Muscle layer of colon (tissue), 2 donors: ENCODE measurements around the gene SLC22A5.

Source experiments
- H3K27ac ChIP-seq: one replicate; pipeline ENCODE4 v1.7.0; 2013; ENCODE audit warnings: low read depth, mild to moderate bottlenecking, low read length, moderate library complexity
- H3K27me3 ChIP-seq, 2 donors: one replicate each; pipeline ENCODE4 v1.7.0; 2013; ENCODE audit warnings: low read length in 2 of 2, mild to moderate bottlenecking in 2 of 2; ENCODE audit not compliant: insufficient read depth in 2 of 2, control insufficient read depth in 1 of 2
- H3K36me3 ChIP-seq: one replicate; pipeline ENCODE4 v1.7.0; 2013; ENCODE audit warnings: mild to moderate bottlenecking, low read length; ENCODE audit not compliant: insufficient read depth
- H3K4me1 ChIP-seq: one replicate; pipeline ENCODE4 v1.7.0; 2013; ENCODE audit warnings: mild to moderate bottlenecking, low read length; ENCODE audit not compliant: insufficient read depth
- H3K4me3 ChIP-seq, 2 donors: one replicate each; pipeline ENCODE4 v1.7.0; 2013; ENCODE audit warnings: low read length in 2 of 2, low read depth in 1 of 2, mild to moderate bottlenecking in 1 of 2, moderate library complexity in 1 of 2
- H3K9ac ChIP-seq: one replicate; pipeline ENCODE4 v1.7.0; 2013; ENCODE audit warnings: low read length
- H3K9me3 ChIP-seq: one replicate; pipeline ENCODE4 v1.7.0; 2013; ENCODE audit warnings: mild to moderate bottlenecking, low read length
- donor health status: abdominal sarcoma.
- donor health status: Adenocarcinoma of cecum.

The SLC22A5 gene

GRCh38 chr5:132344775-132345514, 24.6 kb upstream of the SLC22A5 start:
- Histone ChIP-seq H3K27me3 (no peaks in the 10 kb centered on the region), H3K36me3 (no peaks in the 10 kb centered on the region), H3K27ac (no peak overlapping the region)

DNA sequence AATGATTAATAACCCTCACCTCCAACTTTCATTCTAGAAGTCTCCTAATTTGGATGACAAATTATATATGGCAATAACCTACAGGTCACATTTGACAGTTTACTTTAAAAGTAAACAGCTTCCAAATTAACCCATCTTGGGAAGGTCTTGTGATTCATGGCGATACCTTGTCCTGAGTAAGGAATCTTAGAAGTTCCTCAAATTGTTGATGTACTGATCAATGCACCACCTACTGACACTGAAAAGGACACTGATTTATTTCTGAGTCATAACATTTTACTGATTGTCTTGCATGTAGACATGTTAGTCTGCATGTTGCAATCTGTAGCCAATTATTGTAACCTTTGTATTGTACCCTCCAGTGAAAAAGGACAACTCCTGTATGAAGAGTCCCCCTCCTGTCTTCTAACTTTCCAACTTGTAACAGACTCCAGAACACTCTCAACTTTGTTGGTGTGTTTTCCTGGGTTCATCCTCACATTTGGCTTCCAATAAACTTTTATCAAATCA, 16.0 kb upstream of the SLC22A5 start:
- Histone ChIP-seq H3K36me3 (no peaks in the 10 kb centered on the region), H3K27me3 (no peaks in the 10 kb centered on the region), H3K27ac (no peak overlapping the region), H3K9me3 (no peaks in the 10 kb centered on the region), H3K9ac (no peak overlapping the region), H3K4me1 (no peaks in the 10 kb centered on the region), H3K4me3 (no peak overlapping the region)

More at GRCh38 chr5:132344775-132345514, 24.6 kb upstream of the SLC22A5 start:
- no peak overlapping the region for H3K9ac ChIP-seq
- no peaks in the 10 kb centered on the region for H3K9me3 ChIP-seq
- no peak overlapping the region for H3K4me3 ChIP-seq
- no peaks in the 10 kb centered on the region for H3K4me1 ChIP-seq

DNA sequence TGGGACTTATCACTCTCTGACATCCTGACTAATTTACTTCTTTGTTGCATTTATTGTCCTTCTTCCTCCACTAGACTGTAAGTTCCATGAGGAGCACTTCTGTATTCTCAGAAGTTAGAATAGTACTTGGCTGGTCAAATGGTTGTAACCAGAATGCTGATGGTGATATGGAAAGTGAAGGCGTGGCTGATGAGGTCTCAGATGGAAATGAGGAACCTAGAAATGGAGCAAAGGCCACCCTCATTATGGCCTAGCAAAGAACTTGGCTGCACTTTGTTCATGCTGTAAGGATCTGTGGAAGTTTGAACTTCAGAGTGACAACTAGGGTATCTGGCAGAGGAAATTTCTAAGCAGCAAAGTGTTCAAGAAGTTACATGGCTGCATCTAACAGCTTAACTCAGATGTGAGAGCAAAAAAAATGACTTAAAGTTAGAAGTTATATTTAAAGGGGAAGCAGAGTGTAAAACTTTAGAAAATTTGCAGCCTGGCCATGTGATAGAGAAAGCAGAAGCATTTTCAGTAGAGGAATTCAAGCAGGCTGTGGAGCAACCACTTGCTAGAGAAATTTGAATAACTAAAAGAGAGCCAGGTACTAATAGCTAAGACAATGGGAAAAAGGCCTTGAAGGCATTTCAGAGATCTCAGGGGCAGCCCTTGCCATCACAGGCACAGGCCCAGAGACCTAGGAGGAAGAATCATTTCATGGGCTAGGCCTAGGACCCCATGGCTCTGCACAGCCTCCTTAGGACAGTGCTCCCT, 14.9 kb upstream of the SLC22A5 start:
- no peaks in the 10 kb centered on the region for H3K27me3 ChIP-seq
- no peak overlapping the region for H3K4me3 ChIP-seq
- H3K27ac ChIP-seq = no peak overlapping the region
- H3K36me3 ChIP-seq = no peaks in the 10 kb centered on the region
- no peaks in the 10 kb centered on the region for H3K9me3 ChIP-seq
- no peaks in the 10 kb centered on the region for H3K4me1 ChIP-seq
- no peak overlapping the region for H3K9ac ChIP-seq

- Histone ChIP-seq H3K36me3 (no peaks in the 10 kb centered on the region), H3K9me3 (no peaks in the 10 kb centered on the region), H3K4me1 (no peaks in the 10 kb centered on the region), H3K27me3 (no peaks in the 10 kb centered on the region), H3K27ac (no peak overlapping the region), H3K4me3 (no peak overlapping the region), H3K9ac (no peak overlapping the region)
Observed at GRCh38 chr5:132355140-132355765, 14.3 kb upstream of the SLC22A5 start.

GRCh38 chr5:132358775-132359174, 10.7 kb upstream of the SLC22A5 start:
- H3K27ac ChIP-seq = no peak overlapping the region
- no peaks in the 10 kb centered on the region for H3K27me3 ChIP-seq
- no peak overlapping the region for H3K9ac ChIP-seq
- H3K36me3 ChIP-seq = no peaks in the 10 kb centered on the region
- no peaks in the 10 kb centered on the region for H3K9me3 ChIP-seq
- peaks cover 9% of the 10 kb centered on the region for H3K4me1 ChIP-seq
- no peak overlapping the region for H3K4me3 ChIP-seq

GRCh38 chr5:132362086-132362485, 7.4 kb upstream of the SLC22A5 start:
- Histone ChIP-seq H3K9me3 (no peaks in the 10 kb centered on the region), H3K4me1 (peaks cover 9% of the 10 kb centered on the region), H3K27me3 (no peaks in the 10 kb centered on the region), H3K9ac (no peak overlapping the region), H3K4me3 (no peak overlapping the region), H3K27ac (no peak overlapping the region), H3K36me3 (peaks cover 8% of the 10 kb centered on the region)

GRCh38 chr5:132363431-132364112, 5.9 kb upstream of the SLC22A5 start:
- no peak overlapping the region for H3K4me3 ChIP-seq
- no peak overlapping the region for H3K27ac ChIP-seq
- peaks cover 9% of the 10 kb centered on the region for H3K4me1 ChIP-seq
- no peak overlapping the region for H3K9ac ChIP-seq
- H3K9me3 ChIP-seq = no peaks in the 10 kb centered on the region
- H3K27me3 ChIP-seq = no peaks in the 10 kb centered on the region
- peaks cover 8% of the 10 kb centered on the region for H3K36me3 ChIP-seq

DNA sequence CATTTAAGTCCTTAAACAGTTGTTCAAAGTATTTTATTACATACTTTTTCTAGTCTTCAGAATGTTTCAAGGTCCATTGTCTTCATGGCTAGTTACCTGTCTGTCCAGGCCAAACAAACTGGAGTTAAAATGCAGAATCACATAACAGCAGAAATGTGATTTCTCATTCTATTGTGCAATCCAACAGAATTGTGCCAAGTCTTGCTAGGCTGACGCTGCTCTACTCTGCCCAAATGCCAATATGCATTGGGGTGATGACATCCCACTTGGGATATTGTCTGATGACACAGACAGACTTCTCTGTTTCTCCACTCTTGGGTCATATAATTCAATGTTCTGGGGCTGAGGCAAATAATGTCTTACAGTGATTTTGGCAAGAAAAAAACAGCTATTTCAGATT, 5.2 kb upstream of the SLC22A5 start:
- Histone ChIP-seq H3K36me3 (peaks cover 8% of the 10 kb centered on the region), H3K27me3 (no peaks in the 10 kb centered on the region), H3K27ac (no peak overlapping the region), H3K4me3 (no peak overlapping the region), H3K9me3 (no peaks in the 10 kb centered on the region), H3K9ac (no peak overlapping the region), H3K4me1 (peaks cover 13% of the 10 kb centered on the region)

DNA sequence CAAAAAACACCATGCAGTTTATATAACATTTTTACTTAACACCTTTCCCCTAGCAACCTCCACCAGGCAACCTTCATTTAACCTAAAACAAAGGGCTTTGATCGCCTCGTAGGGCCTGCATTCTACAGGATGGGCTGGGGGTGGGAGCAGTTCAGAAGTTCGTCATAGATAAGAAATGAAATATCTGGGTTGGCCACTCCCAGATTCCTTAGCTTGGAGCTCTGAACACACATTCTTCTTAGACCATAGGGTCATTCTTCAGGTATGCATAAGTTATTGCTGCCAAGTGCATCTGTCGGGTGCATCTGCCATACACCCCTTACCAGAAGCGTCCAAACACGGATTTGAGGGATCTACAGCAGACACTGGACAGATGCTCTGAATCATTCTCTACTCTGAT, 4.3 kb upstream of the SLC22A5 start:
- Histone ChIP-seq H3K4me3 (no peak overlapping the region), H3K27ac (no peak overlapping the region), H3K36me3 (peaks cover 8% of the 10 kb centered on the region), H3K4me1 (peaks cover 14% of the 10 kb centered on the region), H3K27me3 (no peaks in the 10 kb centered on the region), H3K9me3 (no peaks in the 10 kb centered on the region), H3K9ac (no peak overlapping the region)

- no peaks in the 10 kb centered on the region for H3K9me3 ChIP-seq
Observed at GRCh38 chr5:132368186-132368585, 1.3 kb upstream of the SLC22A5 start.

DNA sequence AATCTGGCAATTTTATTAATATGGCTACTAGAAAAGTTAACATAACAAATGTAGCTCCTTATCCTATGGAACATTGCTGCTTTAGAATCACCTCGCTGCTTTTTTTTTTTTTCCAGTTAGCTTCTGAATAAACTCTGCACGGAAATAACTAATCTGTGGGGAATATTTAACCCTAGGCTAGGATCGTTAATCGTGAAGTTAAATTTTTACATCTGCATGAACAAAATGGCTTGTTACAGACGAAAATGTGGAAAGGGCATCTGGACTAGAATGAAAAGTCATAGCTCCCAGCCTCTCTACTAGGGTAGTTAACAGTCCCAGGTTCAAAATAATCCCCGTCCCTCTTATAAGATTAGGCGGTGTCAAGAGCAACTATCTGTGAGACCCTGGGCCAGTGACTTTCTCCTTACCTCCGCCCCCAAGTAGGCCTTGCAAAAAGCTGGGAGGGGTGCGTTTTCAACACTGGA, 470 bp upstream of the SLC22A5 start:
- H3K4me3 ChIP-seq = peak overlapping the region; percentile 54 to 84
- H3K4me1 ChIP-seq = peaks cover 29% of the 10 kb centered on the region

More at GRCh38 chr5:132368186-132368585, 1.3 kb upstream of the SLC22A5 start:
- Histone ChIP-seq H3K27ac (no peak overlapping the region), H3K36me3 (peaks cover 8% of the 10 kb centered on the region), H3K4me1 (peaks cover 34% of the 10 kb centered on the region), H3K9ac (no peak overlapping the region), H3K4me3 (no peak overlapping the region), H3K27me3 (no peaks in the 10 kb centered on the region)

More for the DNA sequence above, 470 bp upstream of the SLC22A5 start:
- peak overlapping the region; percentile 77 for H3K27ac ChIP-seq
- peak overlapping the region; percentile 76 for H3K9ac ChIP-seq
- H3K27me3 ChIP-seq = no peaks in the 10 kb centered on the region
- peaks cover 5% of the 10 kb centered on the region for H3K36me3 ChIP-seq
- H3K9me3 ChIP-seq = no peaks in the 10 kb centered on the region
